Cardiac fibroblast (primary cell): ENCODE measurements around the gene PLEKHA4.
A peak's percentile ranks its signal among the peaks of the same experiment; 100 is the strongest.
"Not testable (repeated sequence)": the region's sequence is repeated elsewhere in the genome, so short reads cannot be mapped to it uniquely, and the experiment has no call there.

Experiments
- DNase-seq, 2 donors: peaks; one replicate each; pipeline versions ENCODE4 v3.0.0 to v3.0.0-alpha.2; 2010; ENCODE audit warnings: low read depth in 2 of 2
- H3K4me3 ChIP-seq, 2 donors: replicated peaks in 1 of 2; 1 replicate in 1 of 2; 2 replicates in 1 of 2; pipeline ENCODE4 v1.5.1; 2011; ENCODE audit warnings: low read depth in 2 of 2, low read length in 2 of 2, mild to moderate bottlenecking in 2 of 2, moderate library complexity in 1 of 2
- TF ChIP-seq, protein P1 (sequence below): IDR thresholded peaks from one replicate; pipeline ENCODE4 v1.5.1; 2011; ENCODE audit warnings: low read depth, mild to moderate bottlenecking, low read length, inconsistent platforms

Gene PLEKHA4

DNA sequence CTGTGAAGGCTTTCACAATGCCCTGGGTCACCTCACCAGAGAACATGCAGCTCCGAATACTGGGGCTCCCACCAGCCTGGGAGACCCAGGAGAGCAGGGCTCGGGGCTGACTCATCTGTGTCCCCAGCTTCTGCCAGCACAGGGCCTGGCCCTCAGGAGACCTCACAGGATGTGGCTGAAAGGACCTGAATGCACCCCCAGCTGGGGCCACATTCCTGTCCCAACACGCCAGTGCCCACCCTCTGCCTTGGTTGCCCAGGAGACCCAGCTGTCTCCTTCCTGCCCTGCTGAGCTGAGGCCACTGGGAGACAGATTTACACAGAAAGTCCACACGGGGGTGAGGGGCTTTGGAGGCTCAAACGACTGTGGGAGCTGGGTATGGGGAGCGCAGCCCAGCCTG, 69.5 kb downstream of the PLEKHA4 start:
- DNase-seq, result peak in 1 of 2 donors; percentile 35
- no peak overlapping the region for H3K4me3 ChIP-seq
- TF ChIP-seq, protein P1, sequence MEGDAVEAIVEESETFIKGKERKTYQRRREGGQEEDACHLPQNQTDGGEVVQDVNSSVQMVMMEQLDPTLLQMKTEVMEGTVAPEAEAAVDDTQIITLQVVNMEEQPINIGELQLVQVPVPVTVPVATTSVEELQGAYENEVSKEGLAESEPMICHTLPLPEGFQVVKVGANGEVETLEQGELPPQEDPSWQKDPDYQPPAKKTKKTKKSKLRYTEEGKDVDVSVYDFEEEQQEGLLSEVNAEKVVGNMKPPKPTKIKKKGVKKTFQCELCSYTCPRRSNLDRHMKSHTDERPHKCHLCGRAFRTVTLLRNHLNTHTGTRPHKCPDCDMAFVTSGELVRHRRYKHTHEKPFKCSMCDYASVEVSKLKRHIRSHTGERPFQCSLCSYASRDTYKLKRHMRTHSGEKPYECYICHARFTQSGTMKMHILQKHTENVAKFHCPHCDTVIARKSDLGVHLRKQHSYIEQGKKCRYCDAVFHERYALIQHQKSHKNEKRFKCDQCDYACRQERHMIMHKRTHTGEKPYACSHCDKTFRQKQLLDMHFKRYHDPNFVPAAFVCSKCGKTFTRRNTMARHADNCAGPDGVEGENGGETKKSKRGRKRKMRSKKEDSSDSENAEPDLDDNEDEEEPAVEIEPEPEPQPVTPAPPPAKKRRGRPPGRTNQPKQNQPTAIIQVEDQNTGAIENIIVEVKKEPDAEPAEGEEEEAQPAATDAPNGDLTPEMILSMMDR, result no peak

GRCh38 chr19:48797103-48797502, 71.3 kb downstream of the PLEKHA4 start:
- TF ChIP-seq, protein P1, result no peak
- DNase-seq, result no peak
- no peak overlapping the region for H3K4me3 ChIP-seq

DNA sequence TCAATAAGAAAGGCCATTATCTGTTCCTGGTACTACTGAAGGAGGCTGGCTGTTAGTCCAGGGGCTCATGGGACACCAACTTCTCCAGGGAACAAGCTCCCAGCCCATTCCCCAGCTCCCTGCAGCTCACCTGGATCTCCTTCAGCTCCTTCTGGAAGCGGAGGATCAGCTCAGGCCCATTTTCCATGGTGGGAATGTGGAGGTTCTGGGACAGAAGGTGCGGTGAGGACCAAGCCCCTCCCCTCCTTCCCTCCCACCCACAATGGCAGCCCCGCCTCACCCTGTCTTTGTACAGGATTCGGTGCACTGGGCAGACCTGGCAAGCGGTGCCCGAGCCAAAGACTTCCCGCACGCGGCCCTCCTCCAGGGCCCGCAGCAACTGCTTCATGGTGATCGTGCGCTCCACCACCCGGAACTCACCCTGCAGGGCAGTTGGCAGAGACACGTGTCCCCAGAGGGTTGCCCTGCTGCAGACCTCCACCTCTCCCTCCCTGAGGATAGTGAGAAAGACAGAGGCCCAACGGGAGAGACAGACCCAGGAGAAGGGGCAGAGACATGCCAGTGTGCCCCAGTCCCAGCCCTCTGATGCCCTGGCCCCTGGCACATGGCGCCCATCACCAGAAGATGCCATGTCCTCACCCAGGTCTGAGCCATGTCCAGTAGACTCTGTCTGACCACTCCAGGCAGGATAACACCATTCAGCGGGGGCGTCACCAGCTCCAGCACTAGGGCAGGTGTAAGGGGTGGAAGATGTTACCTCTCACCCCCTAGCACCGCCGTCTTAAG, 71.9 kb downstream of the PLEKHA4 start:
- TF ChIP-seq, protein P1, result no peak
- H3K4me3 ChIP-seq, result no peak overlapping the region
- DNase-seq, result no peak

- no peak overlapping the region for H3K4me3 ChIP-seq
- no peak for DNase-seq
- TF ChIP-seq, protein P1, result no peak
Measured at GRCh38 chr19:48795685-48796070, 72.7 kb downstream of the PLEKHA4 start.

GRCh38 chr19:48795055-48795684, 73.2 kb downstream of the PLEKHA4 start:
- TF ChIP-seq, protein P1, result peak; percentile 89
- peak overlapping the region; percentile 47 to 49 for H3K4me3 ChIP-seq
- peak; percentile 94 to 96 for DNase-seq

- DNase-seq, result no peak
- TF ChIP-seq, protein P1, result no peak
- no peak overlapping the region for H3K4me3 ChIP-seq
Measured at GRCh38 chr19:48794291-48794690, 74.1 kb downstream of the PLEKHA4 start.

DNA sequence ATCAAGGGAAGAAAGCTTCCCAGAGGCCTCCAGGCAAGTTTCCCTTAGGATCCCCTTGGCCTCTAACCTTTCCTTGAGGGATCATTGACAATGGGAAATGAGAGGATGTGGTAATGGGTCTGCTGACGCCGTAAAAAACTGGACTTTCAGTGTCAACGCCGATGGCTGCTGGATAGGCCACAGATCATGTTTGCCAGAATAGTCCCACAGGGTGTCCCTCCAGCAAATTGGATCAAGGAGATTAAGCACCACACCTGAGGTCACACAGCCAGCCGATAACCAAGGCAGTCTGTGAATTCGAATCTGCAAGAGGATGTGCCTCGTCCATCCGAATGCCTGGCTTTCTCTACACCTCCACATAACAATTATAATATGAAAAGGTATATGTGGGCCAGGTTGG, 75.1 kb downstream of the PLEKHA4 start:
- TF ChIP-seq, protein P1, result no peak
- no peak for DNase-seq
- H3K4me3 ChIP-seq, result no peak overlapping the region

DNA sequence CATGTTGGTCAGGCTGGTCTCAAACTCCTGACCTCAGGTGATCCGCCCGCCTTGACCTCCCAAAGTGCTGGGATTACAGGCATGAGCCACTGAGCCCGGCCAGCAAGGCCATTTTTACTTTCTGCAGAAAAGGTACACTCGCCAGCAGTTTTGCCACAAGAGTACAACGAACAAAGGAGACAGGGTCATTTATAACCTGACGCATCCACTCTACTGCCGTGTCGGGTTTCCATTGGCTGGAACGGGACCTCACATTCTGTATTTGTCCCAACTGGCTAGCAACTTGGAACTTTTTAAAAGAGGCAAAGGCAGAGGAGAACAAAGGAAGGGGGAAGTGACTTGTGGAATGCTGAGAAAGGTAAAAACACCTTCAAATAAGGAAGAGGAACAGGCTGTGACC, 81.1 kb downstream of the PLEKHA4 start:
- not testable (repeated sequence) for DNase-seq, H3K4me3 ChIP-seq
